GM12801 (cell line): Measurements from ENCODE around the gene KLC3.

Source experiments
- TF ChIP-seq, protein P1 (sequence below): IDR thresholded peaks from one replicate; pipeline ENCODE4 v1.5.1; 2011; ENCODE audit warnings: control low read depth; ENCODE audit not compliant: insufficient read length; ENCODE audit errors: extremely low read depth

KLC3 gene

DNA sequence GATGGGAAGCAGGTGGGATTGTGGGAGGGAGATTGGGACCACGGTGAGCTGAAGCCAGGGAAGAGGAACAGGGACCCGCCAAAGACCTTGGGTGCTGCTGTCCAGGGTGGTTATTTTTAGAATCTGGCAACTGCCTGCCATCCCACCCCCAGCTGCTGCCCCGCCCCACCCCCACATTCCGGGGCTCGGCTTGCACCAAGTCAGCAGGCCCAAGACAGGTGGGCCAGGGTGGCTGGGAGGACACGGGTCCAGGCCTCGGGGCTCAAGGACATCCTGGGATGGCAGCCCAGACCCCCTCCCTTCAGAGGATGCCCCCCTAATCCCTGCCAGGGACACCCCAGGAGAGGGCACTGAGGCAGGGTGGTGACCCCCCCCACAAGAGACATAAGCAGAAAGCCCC is 18.7 kb upstream of the KLC3 start:
- TF ChIP-seq, protein P1, sequence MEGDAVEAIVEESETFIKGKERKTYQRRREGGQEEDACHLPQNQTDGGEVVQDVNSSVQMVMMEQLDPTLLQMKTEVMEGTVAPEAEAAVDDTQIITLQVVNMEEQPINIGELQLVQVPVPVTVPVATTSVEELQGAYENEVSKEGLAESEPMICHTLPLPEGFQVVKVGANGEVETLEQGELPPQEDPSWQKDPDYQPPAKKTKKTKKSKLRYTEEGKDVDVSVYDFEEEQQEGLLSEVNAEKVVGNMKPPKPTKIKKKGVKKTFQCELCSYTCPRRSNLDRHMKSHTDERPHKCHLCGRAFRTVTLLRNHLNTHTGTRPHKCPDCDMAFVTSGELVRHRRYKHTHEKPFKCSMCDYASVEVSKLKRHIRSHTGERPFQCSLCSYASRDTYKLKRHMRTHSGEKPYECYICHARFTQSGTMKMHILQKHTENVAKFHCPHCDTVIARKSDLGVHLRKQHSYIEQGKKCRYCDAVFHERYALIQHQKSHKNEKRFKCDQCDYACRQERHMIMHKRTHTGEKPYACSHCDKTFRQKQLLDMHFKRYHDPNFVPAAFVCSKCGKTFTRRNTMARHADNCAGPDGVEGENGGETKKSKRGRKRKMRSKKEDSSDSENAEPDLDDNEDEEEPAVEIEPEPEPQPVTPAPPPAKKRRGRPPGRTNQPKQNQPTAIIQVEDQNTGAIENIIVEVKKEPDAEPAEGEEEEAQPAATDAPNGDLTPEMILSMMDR: no peak

DNA sequence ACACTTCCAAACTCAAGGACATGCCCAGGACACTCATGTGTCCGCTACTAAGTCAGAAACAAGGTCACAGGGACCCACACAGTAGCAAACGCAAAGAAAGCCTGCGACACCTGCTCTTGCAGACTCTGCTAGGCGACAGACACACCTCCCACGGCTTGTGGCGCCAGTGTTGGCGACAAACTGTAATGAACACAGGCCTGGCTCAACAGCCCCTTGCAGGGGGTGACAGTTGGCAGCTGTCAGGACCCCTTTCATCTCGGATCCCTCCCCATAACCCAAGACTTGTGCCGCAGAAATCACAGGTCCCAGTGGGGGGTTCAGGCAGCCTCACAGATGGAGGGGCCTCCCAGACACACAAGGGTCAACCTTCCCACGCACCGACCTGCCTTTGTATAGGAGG is 18.2 kb upstream of the KLC3 start:
- TF ChIP-seq, protein P1: no peak

DNA sequence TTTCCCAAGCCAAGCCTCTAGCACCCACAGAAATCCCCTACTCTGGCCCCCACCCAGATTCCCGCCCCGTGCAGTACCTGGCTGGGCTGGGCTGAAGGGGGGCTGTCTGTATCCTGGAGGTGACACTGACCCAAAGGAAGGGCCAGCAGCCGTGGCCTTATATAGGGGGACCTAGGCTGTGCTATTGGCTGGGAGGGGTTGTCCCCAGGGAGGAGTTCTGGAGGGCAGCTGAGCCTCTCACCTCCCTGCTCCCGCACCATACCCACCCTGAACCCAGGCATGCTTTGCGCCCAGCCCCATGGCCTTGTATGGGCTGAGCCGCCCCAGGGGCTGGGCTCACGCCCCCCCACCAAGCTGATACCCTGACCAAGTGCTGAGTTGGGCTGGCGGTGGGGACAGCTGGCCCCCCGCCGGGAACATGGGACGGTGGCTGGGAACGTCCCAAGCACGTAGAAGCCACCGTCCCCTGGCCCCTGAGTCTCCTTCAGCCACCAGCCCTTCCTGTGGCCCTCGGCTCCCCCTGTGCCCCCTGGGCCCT is 17.7 kb upstream of the KLC3 start, which contains the start of gene CKM:
TSS of gene CKM (minus strand) at position 132 of the 538 bp plus-strand sequence. CDS start 3,162 bp downstream, outside the sequence.
- TF ChIP-seq, protein P1: no peak

DNA sequence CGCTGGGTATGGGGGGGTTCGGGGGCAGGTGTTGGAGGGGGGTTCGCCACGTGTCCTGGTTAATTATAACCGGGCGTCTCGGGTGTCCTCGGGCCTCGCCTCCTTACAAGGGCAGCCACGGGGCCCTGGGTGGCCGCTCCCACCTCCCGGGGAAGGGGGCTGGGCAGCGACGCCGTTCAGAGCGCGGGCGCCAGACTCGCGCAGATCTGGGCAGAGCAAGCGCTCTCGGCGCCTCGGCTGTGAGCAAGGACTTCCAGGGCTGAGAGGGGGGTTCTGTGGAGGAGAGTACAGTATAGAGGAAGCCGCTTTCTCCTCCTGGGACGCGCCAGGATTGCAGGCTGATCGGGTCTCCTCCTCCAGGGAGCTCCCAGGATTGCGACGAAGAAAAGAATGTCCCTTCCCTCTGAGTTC is 16.9 kb upstream of the KLC3 start:
- TF ChIP-seq, protein P1: no peak

DNA sequence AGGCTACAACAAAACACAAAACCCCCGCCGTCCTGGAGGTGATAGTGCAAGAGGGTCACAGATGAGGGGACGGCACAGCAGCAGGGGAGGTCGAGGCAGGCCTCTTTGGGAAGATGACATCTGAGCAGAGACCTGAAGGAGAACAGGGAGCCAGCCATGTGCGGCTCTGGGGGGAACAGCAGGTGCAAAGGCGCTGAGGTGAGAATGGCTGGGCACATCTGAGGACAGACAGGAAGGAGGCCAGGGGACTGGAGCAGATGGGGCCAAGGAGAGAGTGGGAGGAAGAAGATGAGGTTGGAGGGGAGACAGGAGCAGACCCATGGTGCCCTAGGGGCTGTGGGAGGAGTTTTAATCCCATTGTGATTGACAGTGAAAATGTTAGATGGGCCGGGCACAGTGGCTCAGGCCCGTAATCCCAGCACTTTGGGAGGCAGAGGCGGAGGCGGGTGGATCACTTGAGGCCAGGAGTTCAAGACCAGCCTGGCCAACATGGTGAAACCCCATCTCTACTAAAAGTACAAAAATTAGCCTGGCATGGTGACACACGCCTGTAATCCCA is 16.1 kb upstream of the KLC3 start:
- TF ChIP-seq, protein P1: no peak

DNA sequence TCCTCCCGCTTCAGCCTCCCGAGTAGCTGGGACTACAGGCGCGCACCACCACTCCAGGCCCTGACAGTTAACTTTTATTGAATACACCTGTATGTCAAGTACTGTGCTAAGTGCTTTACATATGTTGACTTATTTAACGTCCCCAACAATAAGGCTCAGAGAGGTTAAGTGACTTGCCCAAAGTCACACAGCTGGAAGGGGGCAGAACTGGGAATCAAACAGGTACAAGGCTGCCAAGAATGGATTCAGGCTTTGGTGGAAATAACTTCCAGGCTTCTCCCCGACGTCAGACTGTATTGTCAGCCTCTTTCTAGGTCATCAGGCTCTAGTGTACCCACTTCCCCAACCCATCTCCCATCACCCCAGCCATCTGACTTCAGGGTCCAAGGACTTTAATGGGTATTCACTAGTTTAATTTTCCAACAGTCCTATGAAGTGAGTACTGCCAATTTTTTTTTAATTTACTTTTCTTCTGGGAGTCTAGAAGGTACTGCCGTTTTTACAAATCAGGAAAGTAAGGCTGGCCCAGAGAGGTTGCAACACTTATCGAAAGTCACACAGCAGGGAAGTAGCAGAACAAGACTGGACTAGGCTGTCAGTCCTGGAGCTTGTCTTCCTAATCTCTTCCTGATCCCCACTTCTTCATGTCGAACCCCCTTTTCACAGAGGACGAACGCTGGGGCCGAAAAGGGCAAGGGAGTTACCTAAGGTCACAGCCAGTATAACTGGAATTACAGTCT is 13.0 kb upstream of the KLC3 start:
- TF ChIP-seq, protein P1: no peak

DNA sequence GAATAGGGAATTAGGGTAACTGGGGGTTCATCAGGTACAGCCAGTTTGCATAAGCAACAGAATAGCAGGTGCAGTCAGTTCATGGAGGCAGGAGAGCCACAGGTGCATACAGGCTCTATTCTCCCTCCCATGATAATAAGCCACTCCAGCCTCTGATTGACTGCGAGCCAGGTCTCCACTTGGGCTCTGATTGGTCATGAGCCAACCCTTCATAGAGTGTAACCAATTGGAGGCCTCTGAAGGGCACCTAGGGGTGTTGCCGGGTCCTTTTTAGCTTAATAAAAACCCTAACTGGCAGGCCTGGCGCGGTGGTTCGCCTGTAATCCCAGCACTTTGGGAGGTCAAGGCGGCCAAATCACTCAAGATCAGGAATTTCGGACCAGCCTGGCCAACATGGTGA is 9.1 kb upstream of the KLC3 start:
- TF ChIP-seq, protein P1: no peak
